Smooth muscle cell (in vitro differentiated cells): Measurements from ENCODE around the gene IPO11. TPM values are rescaled to one million over a fixed set of nuclear protein-coding genes. Genes with fewer than 3 reads are reported as not detected.

Experiments
- DNase-seq: peaks from one replicate; lab custom pipeline; 2025; ENCODE audit not compliant: unreplicated experiment; lab: John Stamatoyannopoulos, UW
- H2AFZ ChIP-seq: fragments of 200-600 bp; sonication (generic); 2 replicates; pipeline ENCODE4 v1.6.0; 2016; ENCODE audit warnings: antibody characterized with exemption, low read depth, mild to moderate bottlenecking
- H3F3A ChIP-seq: fragments of 200-600 bp; sonication (generic); 2 replicates; pipeline ENCODE4 v1.6.0; 2017; ENCODE audit warnings: antibody characterized with exemption, low read depth
- H3K27ac ChIP-seq: fragments of 200-600 bp; sonication (generic); 2 replicates; pipeline ENCODE4 v1.5.1; 2016; ENCODE audit warnings: low read depth, mild to moderate bottlenecking
- H3K27me3 ChIP-seq: fragments of 200-600 bp; sonication (generic); 2 replicates; pipeline ENCODE4 v1.6.1; 2016; ENCODE audit warnings: low read depth, mild to moderate bottlenecking
- H3K36me3 ChIP-seq: fragments of 200-600 bp; sonication (generic); 2 replicates; pipeline ENCODE4 v1.5.1; 2016; ENCODE audit warnings: low read depth
- H3K4me1 ChIP-seq: fragments of 200-600 bp; sonication (generic); 2 replicates; pipeline ENCODE4 v1.5.1; 2016; ENCODE audit warnings: low read depth
- H3K4me2 ChIP-seq: fragments of 200-600 bp; sonication (generic); 2 replicates; pipeline ENCODE4 v1.6.0; 2016; ENCODE audit warnings: mild to moderate bottlenecking
- H3K4me3 ChIP-seq: fragments of 200-600 bp; sonication (generic); 2 replicates; pipeline ENCODE4 v1.5.1; 2016; ENCODE audit warnings: mild to moderate bottlenecking
- H3K79me2 ChIP-seq: fragments of 200-600 bp; sonication (generic); 2 replicates; pipeline ENCODE4 v1.6.0; 2016; ENCODE audit warnings: low read depth, mild to moderate bottlenecking
- H3K9ac ChIP-seq: fragments of 200-600 bp; sonication (generic); 2 replicates; pipeline ENCODE4 v1.6.0; 2016; ENCODE audit warnings: low read depth
- H3K9me3 ChIP-seq: fragments of 200-600 bp; sonication (generic); replicated peaks from 2 replicates; pipeline ENCODE4 v1.5.1; 2016; ENCODE audit warnings: low read depth
- H4K20me1 ChIP-seq: fragments of 200-600 bp; sonication (generic); 2 replicates; pipeline ENCODE4 v1.6.0; 2016; ENCODE audit warnings: low read depth
- WGBS: methylation state at CpG from one replicate; pipeline ENCODE4 v1.1.7; 2016; ENCODE audit warnings: low lambda C conversion rate; 5-methylcytosine and 5-hydroxymethylcytosine counted together
- polyA plus RNA-seq: library from polyadenylated mRNA; unstranded; fragments of >200 nt; fragmentation: Nextera tagmentation; extraction: Ambion mirVana; gene quantifications from 2 replicates; pipeline ENCODE4 v1.2.1, GENCODE V29; 2016
- total RNA-seq: library from RNA; depleted of rRNA; stranded (reverse); fragments of >200 nt; gene quantifications from 2 replicates; pipeline ENCODE4 v1.2.3, GENCODE V29; 2014
- TF ChIP-seq, protein P1 (sequence below): fragments of 200-600 bp; sonication (generic); IDR thresholded peaks from 2 replicates; pipeline ENCODE4 v1.5.1; 2017; ENCODE audit warnings: borderline replicate concordance, mild to moderate bottlenecking, antibody characterized with exemption; ENCODE audit not compliant: insufficient read depth, poor library complexity, severe bottlenecking

Gene IPO11
- total and polyA plus RNA-seq, 2 experiments from 2014 or later, result 9.3 to 31.8 TPM

DNA sequence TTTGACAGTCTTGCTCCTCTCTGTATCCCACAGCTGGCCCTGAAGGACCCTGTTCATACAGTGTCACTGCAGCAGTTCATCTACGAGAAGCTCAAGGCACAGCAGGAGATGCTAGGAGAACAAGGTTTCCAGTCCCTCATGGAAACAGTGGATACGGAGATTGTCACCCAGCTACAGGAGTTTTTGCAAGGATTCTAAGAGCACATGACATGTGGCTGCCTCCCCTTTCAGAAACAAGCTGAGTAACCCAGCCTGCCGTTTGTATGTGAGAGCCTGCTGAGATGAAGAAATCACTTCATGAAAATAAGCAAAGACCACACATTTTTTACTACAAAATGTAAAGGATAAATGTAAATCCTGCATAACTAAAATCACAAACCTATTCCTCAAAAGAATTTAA, 214.6 kb downstream of the IPO11 start:
- Histone ChIP-seq H3K4me3 (no peak overlapping the region), H3K27ac (no peak overlapping the region), H4K20me1 (no peaks in the 10 kb centered on the region), H2AFZ (no peak overlapping the region), H3K79me2 (no peaks in the 10 kb centered on the region), H3K4me1 (peaks cover 6% of the 10 kb centered on the region), H3K9me3 (no peaks in the 10 kb centered on the region), H3F3A (no peaks in the 10 kb centered on the region), H3K9ac (no peak overlapping the region), H3K36me3 (no peaks in the 10 kb centered on the region), H3K4me2 (no peak overlapping the region), H3K27me3 (no peaks in the 10 kb centered on the region)
- WGBS, result 80% methylated on average over 3 of the region's 3 CpGs
- TF ChIP-seq, protein P1, sequence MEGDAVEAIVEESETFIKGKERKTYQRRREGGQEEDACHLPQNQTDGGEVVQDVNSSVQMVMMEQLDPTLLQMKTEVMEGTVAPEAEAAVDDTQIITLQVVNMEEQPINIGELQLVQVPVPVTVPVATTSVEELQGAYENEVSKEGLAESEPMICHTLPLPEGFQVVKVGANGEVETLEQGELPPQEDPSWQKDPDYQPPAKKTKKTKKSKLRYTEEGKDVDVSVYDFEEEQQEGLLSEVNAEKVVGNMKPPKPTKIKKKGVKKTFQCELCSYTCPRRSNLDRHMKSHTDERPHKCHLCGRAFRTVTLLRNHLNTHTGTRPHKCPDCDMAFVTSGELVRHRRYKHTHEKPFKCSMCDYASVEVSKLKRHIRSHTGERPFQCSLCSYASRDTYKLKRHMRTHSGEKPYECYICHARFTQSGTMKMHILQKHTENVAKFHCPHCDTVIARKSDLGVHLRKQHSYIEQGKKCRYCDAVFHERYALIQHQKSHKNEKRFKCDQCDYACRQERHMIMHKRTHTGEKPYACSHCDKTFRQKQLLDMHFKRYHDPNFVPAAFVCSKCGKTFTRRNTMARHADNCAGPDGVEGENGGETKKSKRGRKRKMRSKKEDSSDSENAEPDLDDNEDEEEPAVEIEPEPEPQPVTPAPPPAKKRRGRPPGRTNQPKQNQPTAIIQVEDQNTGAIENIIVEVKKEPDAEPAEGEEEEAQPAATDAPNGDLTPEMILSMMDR, result no peak
- no peak for DNase-seq

DNA sequence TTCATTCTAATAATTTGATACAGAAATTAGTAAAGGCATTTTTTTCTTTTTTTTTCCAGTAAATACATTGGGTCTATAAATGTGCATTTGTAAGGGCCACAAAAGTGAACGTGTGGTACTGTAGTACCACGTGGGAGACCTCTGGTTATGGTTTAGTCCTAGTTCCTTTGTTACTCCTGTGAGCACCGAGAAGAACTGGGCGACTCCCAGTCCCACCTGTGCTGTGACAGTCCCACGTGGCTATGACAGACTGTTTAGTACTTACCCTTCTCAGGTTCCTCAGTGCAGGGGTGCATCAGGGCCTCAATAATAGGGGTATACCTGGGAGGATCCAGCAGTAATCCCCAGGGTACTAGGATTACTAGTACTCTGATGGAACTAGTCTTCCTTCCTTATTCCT, 215.3 kb downstream of the IPO11 start:
- DNase-seq, result no peak
- no peaks in the 10 kb centered on the region for H3K27me3 ChIP-seq
- H3K79me2 ChIP-seq, result no peaks in the 10 kb centered on the region
- no peaks in the 10 kb centered on the region for H3K9me3 ChIP-seq
- no peak overlapping the region for H3K9ac ChIP-seq
- peaks cover 6% of the 10 kb centered on the region for H3K4me1 ChIP-seq
- TF ChIP-seq, protein P1, result no peak
- no peak overlapping the region for H3K27ac ChIP-seq
- 89% methylated on average over 5 of the region's 5 CpGs for WGBS
- H3K4me2 ChIP-seq, result no peak overlapping the region
- no peaks in the 10 kb centered on the region for H3K36me3 ChIP-seq
- H2AFZ ChIP-seq, result no peak overlapping the region
- no peak overlapping the region for H3K4me3 ChIP-seq
- H4K20me1 ChIP-seq, result no peaks in the 10 kb centered on the region
- H3F3A ChIP-seq, result no peaks in the 10 kb centered on the region

DNA sequence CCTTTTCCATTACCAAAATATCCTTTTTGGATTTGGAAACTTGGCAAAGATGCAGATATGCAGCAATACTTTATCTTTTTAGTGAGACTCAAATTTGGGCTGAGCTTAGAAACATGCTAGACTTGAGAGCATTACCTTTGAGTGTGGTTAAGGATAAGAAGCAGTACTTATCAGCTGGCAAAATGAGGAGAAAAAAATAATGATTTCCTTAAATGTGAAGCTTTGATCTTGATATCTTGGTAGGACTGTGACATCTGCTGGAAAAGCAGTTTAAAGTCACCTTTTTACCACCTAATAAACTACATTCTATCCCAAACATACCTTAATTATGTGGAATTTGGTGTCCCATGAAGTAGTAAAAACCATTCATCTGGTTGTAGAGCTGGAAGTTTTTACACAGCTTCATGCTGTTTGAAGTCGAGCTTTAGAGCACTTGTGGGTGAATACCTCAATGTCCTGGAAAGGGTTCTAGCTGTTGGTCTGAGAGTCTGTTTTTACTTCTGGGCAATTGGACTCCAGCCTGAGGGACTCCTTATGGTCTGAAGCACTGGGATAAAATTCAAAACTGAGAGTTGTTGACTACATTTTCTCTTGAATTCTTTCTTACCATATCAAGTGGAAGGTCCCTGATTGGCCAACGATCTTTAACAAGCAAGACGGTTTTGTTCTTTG, 219.5 kb downstream of the IPO11 start:
- TF ChIP-seq, protein P1, result no peak
- Histone ChIP-seq H3K9ac (no peak overlapping the region), H3K9me3 (no peaks in the 10 kb centered on the region), H4K20me1 (no peaks in the 10 kb centered on the region), H3K27me3 (no peaks in the 10 kb centered on the region), H3K4me3 (no peak overlapping the region), H3K27ac (no peak overlapping the region), H3K79me2 (no peaks in the 10 kb centered on the region), H3K4me1 (peaks cover 1% of the 10 kb centered on the region), H3F3A (no peaks in the 10 kb centered on the region), H3K36me3 (no peaks in the 10 kb centered on the region), H2AFZ (no peak overlapping the region), H3K4me2 (no peak overlapping the region)
- no peak for DNase-seq
- WGBS, result 88% methylated on average over 3 of the region's 3 CpGs

DNA sequence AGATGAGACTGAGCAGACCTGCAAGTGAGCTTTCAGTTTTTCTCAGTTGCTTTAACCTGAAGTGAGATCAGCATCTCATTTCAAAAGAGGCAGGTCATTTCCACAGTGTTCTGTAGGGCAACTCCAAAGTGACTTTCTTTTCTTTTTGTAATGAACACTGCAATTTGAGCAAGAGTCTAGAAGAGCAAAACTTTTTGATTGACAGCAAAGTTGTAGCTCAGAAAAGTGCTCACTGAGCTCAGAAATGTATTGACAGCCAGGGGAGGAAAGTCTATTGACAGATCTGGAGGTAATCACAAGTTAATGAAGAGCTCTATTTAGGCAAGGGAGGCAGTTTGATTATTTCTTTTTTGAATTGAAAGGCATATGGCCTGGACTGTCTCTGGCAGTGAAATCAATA, 220.7 kb downstream of the IPO11 start:
- Histone ChIP-seq H3K27ac (no peak overlapping the region), H2AFZ (no peak overlapping the region), H3K9me3 (no peaks in the 10 kb centered on the region), H4K20me1 (no peaks in the 10 kb centered on the region), H3K27me3 (no peaks in the 10 kb centered on the region), H3K9ac (no peak overlapping the region), H3K79me2 (no peaks in the 10 kb centered on the region), H3F3A (no peaks in the 10 kb centered on the region), H3K4me2 (no peak overlapping the region), H3K4me3 (no peak overlapping the region), H3K4me1 (no peaks in the 10 kb centered on the region), H3K36me3 (no peaks in the 10 kb centered on the region)
- DNase-seq, result no peak
- TF ChIP-seq, protein P1, result no peak
